Gastroesophageal sphincter (tissue), 4 donors: ENCODE data around the gene POLD2. TPM values are rescaled to one million over a fixed set of nuclear protein-coding genes. Genes with fewer than 3 reads are reported as not detected.

Experiments used
- ATAC-seq: fragments of 150-250 bp; one replicate; pipeline ENCODE4 v1.9.1; 2016; ENCODE audit warnings: mild to moderate bottlenecking, moderate library complexity
- H3K27ac ChIP-seq, 4 donors: fragments of 200-600 bp; sonication (generic) in 3 of 4; 1 replicate in 3 of 4; 2 replicates in 1 of 4; pipeline ENCODE4 v1.5.1; 2016 to 2019
- H3K27me3 ChIP-seq: fragments of 200-600 bp; sonication (generic); one replicate; pipeline ENCODE4 v1.5.1; 2019
- H3K36me3 ChIP-seq, 2 donors: fragments of 200-600 bp; sonication (generic); one replicate each; pipeline ENCODE4 v1.5.1; 2019; ENCODE audit warnings: control low read depth in 1 of 2
- H3K4me1 ChIP-seq, 3 donors: fragments of 200-600 bp; sonication (generic); 1 replicate in 2 of 3; 2 replicates in 1 of 3; pipeline ENCODE4 v1.5.1; 2016 to 2019; ENCODE audit warnings: control low read depth in 2 of 3
- H3K4me3 ChIP-seq, 2 donors: fragments of 200-600 bp; sonication (generic); one replicate each; pipeline ENCODE4 v1.5.1; 2019; ENCODE audit warnings: mild to moderate bottlenecking in 1 of 2, moderate library complexity in 1 of 2
- H3K9me3 ChIP-seq, 3 donors: fragments of 200-600 bp; sonication (generic); one replicate each; pipeline ENCODE4 v1.5.1; 2017 to 2019; ENCODE audit warnings: control low read depth in 2 of 3
- EP300 ChIP-seq: sonication (generic); formaldehyde crosslinking; IDR thresholded peaks from one replicate; pipeline ENCODE4 v1.6.1; 2017; ENCODE audit warnings: antibody characterized with exemption, mild to moderate bottlenecking
- POLR2A ChIP-seq, 2 donors: fragments of 450-650 bp; IDR thresholded peaks; one replicate each; pipeline ENCODE4 v1.6.1; 2017; ENCODE audit warnings: antibody characterized with exemption in 2 of 2, mild to moderate bottlenecking in 2 of 2, moderate library complexity in 1 of 2
- POLR2AphosphoS5 ChIP-seq: sonication (generic); formaldehyde crosslinking; IDR thresholded peaks from one replicate; pipeline ENCODE4 v1.6.1; 2017; ENCODE audit warnings: antibody characterized with exemption
- WGBS, 2 donors: methylation state at CpG; one replicate each; pipeline ENCODE4 v1.1.5; 2018; ENCODE audit warnings: low coverage in 1 of 2; 5-methylcytosine and 5-hydroxymethylcytosine counted together
- total RNA-seq, 4 donors: library from RNA; depleted of rRNA; stranded (reverse); fragments of >200 nt; gene quantifications; one replicate each; pipeline ENCODE4 v1.1.0, GENCODE V29; 2016
- TF ChIP-seq, protein P1 (sequence below), 4 experiments: fragments of 200-600 bp in 2 of 4; fragments of 450-650 bp in 2 of 4; sonication (generic) in 1 of 4; IDR thresholded peaks; one replicate each; pipeline ENCODE4 v1.5.1; 2017 to 2019; ENCODE audit warnings: antibody characterized with exemption in 4 of 4, mild to moderate bottlenecking in 2 of 4, moderate library complexity in 2 of 4

The POLD2 gene
- total RNA-seq, 4 donors from 2014 or later: 45.3 to 52.6 (median 50.8) TPM

DNA sequence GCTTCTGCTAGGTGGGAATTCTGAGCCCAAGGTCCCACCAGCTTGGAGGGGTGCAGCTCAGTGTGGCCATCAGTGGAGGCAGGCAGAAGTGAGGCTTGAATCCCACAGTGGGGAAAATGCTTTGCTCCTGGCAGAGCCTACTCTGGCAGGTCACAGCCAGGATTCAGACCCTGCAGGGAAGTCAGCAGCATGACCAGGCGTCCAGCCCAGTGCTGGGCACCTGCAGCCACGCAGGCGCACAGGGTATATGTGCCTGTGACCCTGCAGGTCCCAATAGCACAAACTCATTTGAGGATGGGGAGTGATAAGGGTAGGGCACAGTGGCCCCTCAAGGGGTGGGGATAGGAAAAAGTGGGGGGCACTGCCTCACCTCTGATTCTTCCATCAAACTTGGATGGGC, 27.6 kb downstream of the POLD2 start:
- Histone ChIP-seq H3K4me1 (peaks cover 0 to 56% (median 9%) of the 10 kb centered on the region in 3 donors), H3K27ac (no peak overlapping the region), H3K4me3 (no peak overlapping the region), H3K27me3 (no peaks in the 10 kb centered on the region), H3K9me3 (no peaks in the 10 kb centered on the region), H3K36me3 (no peaks in the 10 kb centered on the region)
- TF ChIP-seq POLR2A (IDR thresholded peaks at IDR 0.05) (no peak), POLR2AphosphoS5 (no peak), EP300 (no peak)
- TF ChIP-seq, protein P1, sequence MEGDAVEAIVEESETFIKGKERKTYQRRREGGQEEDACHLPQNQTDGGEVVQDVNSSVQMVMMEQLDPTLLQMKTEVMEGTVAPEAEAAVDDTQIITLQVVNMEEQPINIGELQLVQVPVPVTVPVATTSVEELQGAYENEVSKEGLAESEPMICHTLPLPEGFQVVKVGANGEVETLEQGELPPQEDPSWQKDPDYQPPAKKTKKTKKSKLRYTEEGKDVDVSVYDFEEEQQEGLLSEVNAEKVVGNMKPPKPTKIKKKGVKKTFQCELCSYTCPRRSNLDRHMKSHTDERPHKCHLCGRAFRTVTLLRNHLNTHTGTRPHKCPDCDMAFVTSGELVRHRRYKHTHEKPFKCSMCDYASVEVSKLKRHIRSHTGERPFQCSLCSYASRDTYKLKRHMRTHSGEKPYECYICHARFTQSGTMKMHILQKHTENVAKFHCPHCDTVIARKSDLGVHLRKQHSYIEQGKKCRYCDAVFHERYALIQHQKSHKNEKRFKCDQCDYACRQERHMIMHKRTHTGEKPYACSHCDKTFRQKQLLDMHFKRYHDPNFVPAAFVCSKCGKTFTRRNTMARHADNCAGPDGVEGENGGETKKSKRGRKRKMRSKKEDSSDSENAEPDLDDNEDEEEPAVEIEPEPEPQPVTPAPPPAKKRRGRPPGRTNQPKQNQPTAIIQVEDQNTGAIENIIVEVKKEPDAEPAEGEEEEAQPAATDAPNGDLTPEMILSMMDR (IDR thresholded peaks at IDR 0.05): no peak
- ATAC-seq: no peak
- WGBS, 2 donors: no CpG with 5 or more reads among the region's 3 CpGs

DNA sequence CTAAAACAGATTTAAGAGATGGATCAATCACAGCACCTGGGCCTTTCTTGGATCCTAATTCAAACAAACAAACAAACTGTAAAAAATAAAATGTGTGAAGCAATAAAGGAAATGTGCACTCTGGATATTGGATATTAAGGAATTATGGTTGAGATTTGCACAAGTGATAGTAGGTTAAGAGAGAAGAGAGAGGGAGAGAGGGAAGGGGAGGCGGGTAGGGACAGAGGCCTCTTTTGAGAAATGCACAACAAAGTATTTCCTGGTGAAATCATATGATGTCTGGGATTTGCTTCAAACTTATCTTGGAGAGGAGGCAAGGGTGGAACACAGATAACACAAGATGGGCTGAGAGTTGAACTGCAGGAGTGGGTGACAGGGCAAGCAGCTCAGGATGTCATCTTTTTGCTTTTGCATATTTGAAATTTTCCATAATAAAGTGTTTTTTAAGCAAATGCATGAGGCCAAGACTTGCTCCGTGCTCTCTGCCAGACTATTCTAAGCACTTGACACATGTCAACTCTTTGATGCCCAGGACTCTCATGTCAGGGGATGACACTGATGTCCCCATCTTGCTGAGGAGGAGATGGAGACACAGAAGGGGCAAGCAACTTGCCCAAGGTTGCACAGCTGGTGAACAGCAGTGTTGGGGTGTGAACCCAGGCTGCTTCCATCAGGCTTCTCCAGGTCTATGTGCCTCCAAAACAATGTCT, 28.3 kb downstream of the POLD2 start:
- H3K9me3 ChIP-seq: no peaks in the 10 kb centered on the region
- peak; percentile 25 for ATAC-seq
- WGBS, 2 donors: 36 to 39% methylated on average over 1 to 2 of the region's 2 CpGs
- peaks cover 0 to 56% (median 9%) of the 10 kb centered on the region in 3 donors for H3K4me1 ChIP-seq
- H3K27ac ChIP-seq: peak overlapping the region in 3 of 4 donors; percentile 27 to 60 (median 28)
- no peaks in the 10 kb centered on the region for H3K27me3 ChIP-seq
- no peaks in the 10 kb centered on the region for H3K36me3 ChIP-seq
- TF ChIP-seq POLR2A (IDR thresholded peaks at IDR 0.05) (no peak), POLR2AphosphoS5 (no peak), EP300 (no peak)
- TF ChIP-seq, protein P1 (IDR thresholded peaks at IDR 0.05): no peak
- H3K4me3 ChIP-seq: no peak overlapping the region

DNA sequence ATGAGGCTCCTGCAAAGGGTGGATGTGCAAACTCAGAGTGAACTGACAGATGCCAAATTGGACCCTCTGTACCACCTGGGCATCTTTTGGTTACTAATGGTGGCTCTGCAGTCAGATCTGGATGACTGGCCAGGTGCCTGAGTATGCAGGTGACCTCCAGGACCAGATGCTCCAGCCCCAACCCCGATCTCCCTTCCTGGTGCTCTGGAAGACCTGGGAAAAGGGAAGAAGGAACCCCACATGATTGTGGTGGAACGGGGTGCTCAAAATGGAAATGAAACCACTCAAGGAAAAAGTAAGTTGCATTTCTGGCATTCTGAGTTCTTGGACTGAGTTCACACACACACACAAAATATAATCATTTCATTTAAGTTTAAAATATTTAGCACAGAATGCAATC, 29.0 kb downstream of the POLD2 start:
- peaks cover 0 to 56% (median 12%) of the 10 kb centered on the region in 3 donors for H3K4me1 ChIP-seq
- TF ChIP-seq POLR2A (IDR thresholded peaks at IDR 0.05) (no peak), EP300 (no peak), POLR2AphosphoS5 (no peak)
- TF ChIP-seq, protein P1 (IDR thresholded peaks at IDR 0.05): no peak
- no peaks in the 10 kb centered on the region for H3K36me3 ChIP-seq
- H3K27ac ChIP-seq: peak overlapping the region in 3 of 4 donors; percentile 27 to 60 (median 30)
- 33 to 42% methylated on average over 2 of the region's 2 CpGs for WGBS, 2 donors
- no peak overlapping the region for H3K4me3 ChIP-seq
- ATAC-seq: no peak
- H3K9me3 ChIP-seq: no peaks in the 10 kb centered on the region
- no peaks in the 10 kb centered on the region for H3K27me3 ChIP-seq

DNA sequence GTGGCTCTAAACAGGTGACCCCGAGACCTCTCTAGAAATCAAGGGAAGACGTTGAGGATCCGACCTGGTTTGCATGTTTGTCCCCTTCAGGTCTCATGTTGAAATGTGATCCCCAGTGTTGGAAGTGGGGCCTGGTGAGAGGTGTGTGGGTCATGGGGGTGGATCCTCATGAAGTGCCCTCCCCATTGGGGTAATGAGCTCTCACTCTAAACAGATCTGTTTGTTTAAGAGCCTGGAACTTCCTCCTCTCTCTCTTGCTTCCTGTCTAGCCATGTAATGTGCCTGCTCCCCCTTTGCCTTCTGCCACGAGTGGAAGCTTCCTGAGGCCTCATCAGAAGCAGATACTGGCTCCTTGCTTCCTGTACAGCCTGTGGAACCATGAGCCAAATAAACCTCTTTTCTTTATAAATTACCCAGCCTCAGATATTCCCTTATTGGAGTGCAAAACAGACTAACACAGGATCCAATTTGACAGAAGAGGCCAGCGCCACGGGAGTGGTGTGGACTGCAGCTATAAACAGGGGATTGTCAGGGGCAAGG, 30.2 kb downstream of the POLD2 start:
- Histone ChIP-seq H3K9me3 (no peaks in the 10 kb centered on the region), H3K36me3 (no peaks in the 10 kb centered on the region), H3K27me3 (no peaks in the 10 kb centered on the region), H3K4me3 (no peak overlapping the region), H3K4me1 (peaks cover 0 to 66% (median 18%) of the 10 kb centered on the region in 3 donors), H3K27ac (peak overlapping the region in 2 of 4 donors; percentile 27 to 30)
- no peak for ATAC-seq
- no peak for TF ChIP-seq POLR2A (IDR thresholded peaks at IDR 0.05)
- no peak for TF ChIP-seq EP300
- TF ChIP-seq POLR2AphosphoS5: no peak
- TF ChIP-seq, protein P1 (IDR thresholded peaks at IDR 0.05): no peak
- WGBS, 2 donors: 70 to 91% methylated on average over 2 to 4 of the region's 6 CpGs
